Uterus (tissue), 4 donors: Measurements from ENCODE around the gene ASTN1. TPM values are rescaled to one million over a fixed set of nuclear protein-coding genes. Genes with fewer than 3 reads are reported as not detected.

Experiments used
- DNase-seq, 2 donors: peaks; one replicate each; pipeline ENCODE4 v3.0.0-alpha.2; 2019 to 2020
- H3K27ac ChIP-seq, 2 donors: fragments of 200-600 bp; sonication (generic); 1 replicate in 1 of 2; 2 replicates in 1 of 2; pipeline ENCODE4 v1.5.1; 2016 to 2018
- H3K27me3 ChIP-seq, 2 donors: fragments of 200-600 bp; sonication (generic); one replicate each; pipeline ENCODE4 v1.5.1; 2018 to 2019; ENCODE audit warnings: control low read depth in 1 of 2
- H3K36me3 ChIP-seq, 2 donors: fragments of 200-600 bp; sonication (generic); one replicate each; pipeline ENCODE4 v1.5.1; 2019; ENCODE audit warnings: control low read depth in 1 of 2
- H3K4me1 ChIP-seq, 2 donors: fragments of 200-600 bp; sonication (generic); one replicate each; pipeline ENCODE4 v1.5.1; 2018 to 2019; ENCODE audit warnings: control low read depth in 1 of 2
- H3K4me3 ChIP-seq, 2 donors: fragments of 200-600 bp; sonication (generic); 1 replicate in 1 of 2; 2 replicates in 1 of 2; pipeline ENCODE4 v1.5.1; 2018 to 2019; ENCODE audit warnings: mild to moderate bottlenecking in 1 of 2
- H3K9me3 ChIP-seq, 2 donors: fragments of 200-600 bp; sonication (generic); one replicate each; pipeline ENCODE4 v1.5.1; 2019; ENCODE audit warnings: control low read depth in 1 of 2
- CTCF ChIP-seq, 4 experiments: fragments of 200-600 bp in 2 of 4; fragments of 450-650 bp in 2 of 4; sonication (generic) in 2 of 4; IDR thresholded peaks; one replicate each; pipeline ENCODE4 v1.5.1; 2016 to 2019; ENCODE audit warnings: antibody characterized with exemption in 4 of 4, mild to moderate bottlenecking in 2 of 4, moderate library complexity in 1 of 4
- POLR2A ChIP-seq, 2 donors: fragments of 450-650 bp; IDR thresholded peaks; one replicate each; pipeline ENCODE4 v1.6.1; 2016; ENCODE audit warnings: antibody characterized with exemption in 2 of 2, mild to moderate bottlenecking in 1 of 2, moderate library complexity in 1 of 2
- intact Hi-C: fragments of 100-400 bp; cut with DNase I; formaldehyde crosslinking; loops from one replicate; pipeline ENCODE4 v1.15.1; 2023; ENCODE audit warnings: low total_unique reads
- total RNA-seq, 4 donors: library from RNA; depleted of rRNA in 3 of 4; stranded (reverse); fragments of >200 nt in 3 of 4; gene quantifications; one replicate each; pipeline versions ENCODE4 v1.1.0 to v1.2.4, GENCODE V29; 2014 to 2023
- donor health status: DM: yes; HTN: yes; CAD: no.

ASTN1 gene
- total RNA-seq, 4 donors from 2014 or later: 0.29 to 42.7 (median 2.5) TPM

GRCh38 chr1:177118901-177119300 is 45.6 kb downstream of the ASTN1 start:
- no peak for DNase-seq
- H3K27me3 ChIP-seq: no peaks in the 10 kb centered on the region
- no peaks in the 10 kb centered on the region for H3K4me1 ChIP-seq
- no peak overlapping the region for H3K4me3 ChIP-seq
- intact Hi-C loops: no loop called here
- H3K27ac ChIP-seq: no peak overlapping the region
- H3K9me3 ChIP-seq: no peaks in the 10 kb centered on the region
- no peak for TF ChIP-seq CTCF (IDR thresholded peaks at IDR 0.05)
- no peak for TF ChIP-seq POLR2A (IDR thresholded peaks at IDR 0.05)
- no peaks in the 10 kb centered on the region for H3K36me3 ChIP-seq

GRCh38 chr1:177116941-177117340 is 47.6 kb downstream of the ASTN1 start:
- TF ChIP-seq POLR2A (IDR thresholded peaks at IDR 0.05): no peak
- TF ChIP-seq CTCF (IDR thresholded peaks at IDR 0.05): no peak
- Histone ChIP-seq H3K9me3 (no peaks in the 10 kb centered on the region), H3K36me3 (no peaks in the 10 kb centered on the region), H3K27me3 (no peaks in the 10 kb centered on the region), H3K4me1 (no peaks in the 10 kb centered on the region), H3K4me3 (no peak overlapping the region), H3K27ac (no peak overlapping the region)
- intact Hi-C loops: no loop called here
- DNase-seq: no peak

- Histone ChIP-seq H3K36me3 (no peaks in the 10 kb centered on the region), H3K4me3 (no peak overlapping the region), H3K27ac (no peak overlapping the region), H3K27me3 (no peaks in the 10 kb centered on the region), H3K4me1 (no peaks in the 10 kb centered on the region), H3K9me3 (no peaks in the 10 kb centered on the region)
- intact Hi-C loops: no loop called here
- DNase-seq: no peak
- TF ChIP-seq CTCF (IDR thresholded peaks at IDR 0.05): no peak
- TF ChIP-seq POLR2A (IDR thresholded peaks at IDR 0.05): no peak
These were observed 57.7 kb downstream of the ASTN1 start for GRCh38 chr1:177106614-177107365.

GRCh38 chr1:177106196-177106595 is 58.3 kb downstream of the ASTN1 start:
- no peak for DNase-seq
- Histone ChIP-seq H3K27ac (no peak overlapping the region), H3K36me3 (no peaks in the 10 kb centered on the region), H3K4me1 (no peaks in the 10 kb centered on the region), H3K9me3 (no peaks in the 10 kb centered on the region), H3K27me3 (no peaks in the 10 kb centered on the region), H3K4me3 (no peak overlapping the region)
- intact Hi-C loops: no loop called here
- TF ChIP-seq POLR2A (IDR thresholded peaks at IDR 0.05): no peak
- no peak for TF ChIP-seq CTCF (IDR thresholded peaks at IDR 0.05)

GRCh38 chr1:177103005-177103852 is 61.3 kb downstream of the ASTN1 start:
- Histone ChIP-seq H3K4me1 (no peaks in the 10 kb centered on the region), H3K27me3 (no peaks in the 10 kb centered on the region), H3K4me3 (no peak overlapping the region), H3K27ac (no peak overlapping the region), H3K9me3 (no peaks in the 10 kb centered on the region), H3K36me3 (no peaks in the 10 kb centered on the region)
- no peak for DNase-seq
- intact Hi-C loops: no loop called here
- TF ChIP-seq POLR2A (IDR thresholded peaks at IDR 0.05): no peak
- no peak for TF ChIP-seq CTCF (IDR thresholded peaks at IDR 0.05)
